GM12891 (cell line): ENCODE results near the gene TRIM22.
"Not testable (repeated sequence)": the region's sequence is repeated elsewhere in the genome, so short reads cannot be mapped to it uniquely, and the experiment has no call there.

Source experiments
- DNase-seq: peaks from one replicate; pipeline ENCODE4 v3.0.0; 2011; ENCODE audit warnings: low spot score; ENCODE audit not compliant: insufficient read length
- FAIRE-seq: peaks from 2 replicates; lab custom pipeline; 2011; peaks lifted over from hg19 to GRCh38; lab: Jason Lieb, UNC
- PAX5 ChIP-seq: IDR thresholded peaks from 2 replicates; pipeline ENCODE4 v1.6.1; 2011; ENCODE audit warnings: low read length, moderate library complexity, mild to moderate bottlenecking; ENCODE audit not compliant: insufficient read depth, severe bottlenecking
- POLR2A ChIP-seq: IDR thresholded peaks from 2 replicates; pipeline ENCODE4 v1.6.1; 2011; ENCODE audit warnings: low read depth, low read length, control low read depth
- POLR2AphosphoS5 ChIP-seq: IDR thresholded peaks from 2 replicates; pipeline ENCODE4 v1.6.1; 2011; ENCODE audit warnings: low read depth, low read length, control low read depth
- POU2F2 ChIP-seq: IDR thresholded peaks from 2 replicates; pipeline ENCODE4 v1.6.1; 2011; ENCODE audit warnings: low read depth, mild to moderate bottlenecking, control low read depth, low read length, moderate library complexity
- SPI1 ChIP-seq: IDR thresholded peaks from 2 replicates; pipeline ENCODE4 v1.6.1; 2011; ENCODE audit warnings: low read depth, low read length, control low read depth
- TAF1 ChIP-seq: IDR thresholded peaks from 2 replicates; pipeline ENCODE4 v1.6.1; 2011; ENCODE audit warnings: low read depth, low read length, control low read depth

The TRIM22 gene

GRCh38 chr11:5688482-5688881, 1.1 kb upstream of the TRIM22 start:
- no peak for FAIRE-seq
- no peak for DNase-seq
- TF ChIP-seq POU2F2 (no peak), POLR2AphosphoS5 (no peak), PAX5 (no peak), TAF1 (no peak), SPI1 (no peak)

GRCh38 chr11:5690216-5690615, 626 bp downstream of the TRIM22 start:
- TF ChIP-seq POU2F2, result no peak
- TF ChIP-seq SPI1, result no peak
- no peak for TF ChIP-seq TAF1
- TF ChIP-seq PAX5, result no peak
- no peak; the same call in 1 of the 2 replicates for TF ChIP-seq POLR2A
- TF ChIP-seq POLR2AphosphoS5, result no peak; the same call in 1 of the 2 replicates
- FAIRE-seq (peak; percentile 86), DNase-seq (no peak)

GRCh38 chr11:5690736-5691135, 1.1 kb downstream of the TRIM22 start:
- TF ChIP-seq PAX5, result no peak
- TF ChIP-seq SPI1, result no peak
- no peak for TF ChIP-seq POLR2A
- TF ChIP-seq POLR2AphosphoS5, result no peak
- TF ChIP-seq TAF1, result no peak
- TF ChIP-seq POU2F2, result no peak
- FAIRE-seq (no peak), DNase-seq (no peak)

GRCh38 chr11:5691238-5691963, 1.8 kb downstream of the TRIM22 start:
- TF ChIP-seq POLR2AphosphoS5, result 0 out of 2 replicates have a peak, but pooled peaks have one; percentile 27
- DNase-seq, FAIRE-seq: not testable (repeated sequence)

- FAIRE-seq (no peak), DNase-seq (no peak)
- no peak for TF ChIP-seq TAF1
- no peak for TF ChIP-seq PAX5
- TF ChIP-seq POU2F2, result no peak
- TF ChIP-seq POLR2AphosphoS5, result no peak
- TF ChIP-seq SPI1, result no peak
- TF ChIP-seq POLR2A, result no peak
Measured at GRCh38 chr11:5691964-5692361, 2.4 kb downstream of the TRIM22 start.

GRCh38 chr11:5694642-5695041, 5.1 kb downstream of the TRIM22 start:
- DNase-seq, result no peak
- TF ChIP-seq PAX5, result no peak
- TF ChIP-seq POLR2AphosphoS5, result no peak
- no peak for TF ChIP-seq POLR2A
- TF ChIP-seq SPI1, result no peak
- TF ChIP-seq POU2F2, result no peak
- no peak for TF ChIP-seq TAF1
- no peak for FAIRE-seq

GRCh38 chr11:5695580-5695979, 6.0 kb downstream of the TRIM22 start:
- DNase-seq (no peak), FAIRE-seq (no peak)
- TF ChIP-seq TAF1, result no peak
- no peak for TF ChIP-seq POLR2A

GRCh38 chr11:5696210-5696609, 6.6 kb downstream of the TRIM22 start:
- DNase-seq (no peak), FAIRE-seq (no peak)
- TF ChIP-seq POLR2A (no peak), PAX5 (no peak), POLR2AphosphoS5 (no peak), TAF1 (no peak), SPI1 (no peak), POU2F2 (no peak)

GRCh38 chr11:5698281-5698680, 8.7 kb downstream of the TRIM22 start:
- FAIRE-seq (no peak), DNase-seq (no peak)
- no peak for TF ChIP-seq PAX5
- no peak for TF ChIP-seq TAF1
- TF ChIP-seq POLR2A, result peak; percentile 19; the same call in 1 of the 2 replicates
- TF ChIP-seq POLR2AphosphoS5, result no peak; the same call in 1 of the 2 replicates
- no peak for TF ChIP-seq SPI1
